Esophagus muscularis mucosa (tissue), 4 donors: ENCODE results near the gene DCTD. TPM values are rescaled to one million over a fixed set of nuclear protein-coding genes. Genes with fewer than 3 reads are reported as not detected.

Experiments
- DNase-seq: peaks from one replicate; pipeline ENCODE4 v3.0.0-alpha.2; 2017; ENCODE audit errors: extremely low spot score
- H3K27ac ChIP-seq, 4 donors: fragments of 200-600 bp; sonication (generic); replicated peaks in 1 of 4; 1 replicate in 3 of 4; 2 replicates in 1 of 4; pipeline ENCODE4 v1.5.1; 2016 to 2019; ENCODE audit warnings: mild to moderate bottlenecking in 1 of 4
- H3K27me3 ChIP-seq, 4 donors: fragments of 200-600 bp; sonication (generic); one replicate each; pipeline versions ENCODE4 v1.5.1 to v1.6.0; 2016 to 2019
- H3K36me3 ChIP-seq, 4 donors: fragments of 200-600 bp; sonication (generic); one replicate each; pipeline ENCODE4 v1.5.1; 2016 to 2019
- H3K4me1 ChIP-seq, 4 donors: fragments of 200-600 bp; sonication (generic); one replicate each; pipeline ENCODE4 v1.5.1; 2016 to 2019
- H3K4me3 ChIP-seq, 4 donors: fragments of 200-600 bp; sonication (generic); 1 replicate in 2 of 4; 2 replicates in 2 of 4; pipeline ENCODE4 v1.5.1; 2016 to 2019; ENCODE audit warnings: mild to moderate bottlenecking in 4 of 4, moderate library complexity in 1 of 4
- H3K9me3 ChIP-seq, 4 donors: fragments of 200-600 bp; sonication (generic); 1 replicate in 3 of 4; 2 replicates in 1 of 4; pipeline ENCODE4 v1.5.1; 2016 to 2019
- EP300 ChIP-seq: sonication (generic); formaldehyde crosslinking; IDR thresholded peaks from one replicate; pipeline ENCODE4 v1.6.1; 2017; ENCODE audit warnings: antibody characterized with exemption
- POLR2A ChIP-seq: fragments of 450-650 bp; IDR thresholded peaks from one replicate; pipeline ENCODE4 v1.6.1; 2017; ENCODE audit warnings: antibody characterized with exemption, moderate library complexity, mild to moderate bottlenecking, low read depth
- POLR2AphosphoS5 ChIP-seq, 2 donors: sonication (generic); formaldehyde crosslinking; IDR thresholded peaks; one replicate each; pipeline ENCODE4 v1.6.1; 2017; ENCODE audit warnings: antibody characterized with exemption in 2 of 2
- WGBS: methylation state at CpG from one replicate; pipeline ENCODE4 v1.1.5; 2018; 5-methylcytosine and 5-hydroxymethylcytosine counted together
- intact Hi-C: fragments of 100-400 bp; cut with DNase I; formaldehyde crosslinking; loops from one replicate; pipeline ENCODE4 v1.15.1; 2023
- total RNA-seq, 4 donors: library from RNA; depleted of rRNA; stranded (reverse); fragments of >200 nt; gene quantifications; one replicate each; pipeline versions ENCODE4 v1.1.0 to v1.2.1, GENCODE V29; 2016
- TF ChIP-seq, protein P1 (sequence below), 3 experiments: fragments of 200-600 bp in 2 of 3; fragments of 450-650 bp in 1 of 3; sonication (generic) in 2 of 3; IDR thresholded peaks; one replicate each; pipeline ENCODE4 v1.5.1; 2017 to 2019; ENCODE audit warnings: antibody characterized with exemption in 3 of 3, mild to moderate bottlenecking in 2 of 3, moderate library complexity in 1 of 3

The DCTD gene
- total RNA-seq, 4 donors from 2014 or later: 33.6 to 55.3 (median 48.7) TPM

DNA sequence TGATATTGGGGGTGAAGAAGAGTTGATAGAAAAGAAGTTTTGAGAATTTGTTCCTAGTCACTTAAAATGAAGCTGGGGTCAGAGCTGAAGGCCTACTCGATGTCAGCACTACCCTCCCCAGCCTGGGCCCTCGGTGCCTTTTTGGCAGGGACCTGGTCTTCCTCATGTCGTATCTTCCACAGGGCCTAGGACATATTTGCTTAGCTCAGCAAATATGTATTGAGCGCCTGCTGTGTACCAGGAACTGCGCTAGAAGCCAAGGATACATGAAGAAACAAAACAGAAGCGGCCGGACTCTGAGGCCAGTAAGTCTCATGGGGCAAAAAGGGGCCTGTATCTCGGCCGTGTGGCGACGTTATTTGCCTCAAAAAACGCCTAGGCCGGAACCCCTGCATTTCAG is 44.3 kb downstream of the DCTD start:
- H3K4me1 ChIP-seq: no peaks in the 10 kb centered on the region
- DNase-seq: no peak
- no peak overlapping the region for H3K27ac ChIP-seq
- no peaks in the 10 kb centered on the region for H3K27me3 ChIP-seq
- TF ChIP-seq EP300 (no peak), POLR2AphosphoS5 (IDR thresholded peaks at IDR 0.05) (no peak), POLR2A (no peak)
- TF ChIP-seq, protein P1, sequence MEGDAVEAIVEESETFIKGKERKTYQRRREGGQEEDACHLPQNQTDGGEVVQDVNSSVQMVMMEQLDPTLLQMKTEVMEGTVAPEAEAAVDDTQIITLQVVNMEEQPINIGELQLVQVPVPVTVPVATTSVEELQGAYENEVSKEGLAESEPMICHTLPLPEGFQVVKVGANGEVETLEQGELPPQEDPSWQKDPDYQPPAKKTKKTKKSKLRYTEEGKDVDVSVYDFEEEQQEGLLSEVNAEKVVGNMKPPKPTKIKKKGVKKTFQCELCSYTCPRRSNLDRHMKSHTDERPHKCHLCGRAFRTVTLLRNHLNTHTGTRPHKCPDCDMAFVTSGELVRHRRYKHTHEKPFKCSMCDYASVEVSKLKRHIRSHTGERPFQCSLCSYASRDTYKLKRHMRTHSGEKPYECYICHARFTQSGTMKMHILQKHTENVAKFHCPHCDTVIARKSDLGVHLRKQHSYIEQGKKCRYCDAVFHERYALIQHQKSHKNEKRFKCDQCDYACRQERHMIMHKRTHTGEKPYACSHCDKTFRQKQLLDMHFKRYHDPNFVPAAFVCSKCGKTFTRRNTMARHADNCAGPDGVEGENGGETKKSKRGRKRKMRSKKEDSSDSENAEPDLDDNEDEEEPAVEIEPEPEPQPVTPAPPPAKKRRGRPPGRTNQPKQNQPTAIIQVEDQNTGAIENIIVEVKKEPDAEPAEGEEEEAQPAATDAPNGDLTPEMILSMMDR (IDR thresholded peaks at IDR 0.05): no peak
- WGBS: 98% methylated on average over 13 of the region's 13 CpGs
- no peaks in the 10 kb centered on the region for H3K9me3 ChIP-seq
- H3K4me3 ChIP-seq: no peak overlapping the region
- intact Hi-C loops: no loop called here
- H3K36me3 ChIP-seq: peaks cover 0 to 20% (median 7%) of the 10 kb centered on the region in 4 donors

DNA sequence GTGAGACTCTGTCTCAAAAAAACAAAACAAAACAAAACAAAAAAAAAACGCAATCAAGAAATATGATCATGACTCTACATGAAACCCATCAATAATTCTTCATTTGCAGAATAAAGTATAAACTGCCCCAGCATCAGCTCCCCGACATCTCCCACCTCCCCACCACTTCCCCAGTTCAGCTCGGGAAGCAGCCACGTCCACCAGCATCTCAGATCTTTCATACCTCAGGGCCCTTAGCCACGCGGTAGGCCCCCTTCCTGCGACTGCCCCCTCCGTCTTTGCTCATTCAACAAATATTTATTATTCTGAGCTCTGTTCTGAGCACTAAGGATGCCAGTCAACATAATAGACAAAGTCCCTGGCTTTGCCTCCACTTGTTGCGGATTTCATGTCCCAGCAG is 45.6 kb downstream of the DCTD start:
- Histone ChIP-seq H3K27ac (no peak overlapping the region), H3K9me3 (no peaks in the 10 kb centered on the region), H3K27me3 (no peaks in the 10 kb centered on the region), H3K36me3 (peaks cover 0 to 11% (median 7%) of the 10 kb centered on the region in 4 donors), H3K4me3 (no peak overlapping the region), H3K4me1 (no peaks in the 10 kb centered on the region)
- intact Hi-C loops: no loop called here
- 84% methylated on average over 9 of the region's 9 CpGs for WGBS
- TF ChIP-seq POLR2A (no peak), EP300 (no peak), POLR2AphosphoS5 (IDR thresholded peaks at IDR 0.05) (no peak)
- TF ChIP-seq, protein P1 (IDR thresholded peaks at IDR 0.05): no peak
- no peak for DNase-seq

DNA sequence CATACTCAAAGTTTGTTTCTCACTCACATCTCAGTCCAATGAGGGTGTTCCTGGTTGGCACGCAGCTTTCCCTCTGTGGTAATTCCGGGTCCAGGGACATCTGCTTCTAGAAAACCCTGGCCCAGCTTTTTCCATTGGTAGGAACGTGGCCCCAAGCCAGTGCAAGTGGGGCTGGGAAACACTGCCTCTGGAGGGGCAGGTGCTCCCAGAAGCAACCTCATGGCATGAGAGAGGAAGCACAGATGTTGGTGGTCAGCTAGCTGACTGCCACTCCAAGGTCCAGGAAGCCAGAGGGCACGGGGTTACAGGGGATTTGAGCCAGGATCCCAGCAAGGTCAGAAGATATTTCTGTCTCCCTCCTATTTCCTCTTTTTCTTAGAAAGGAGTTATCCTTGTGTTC is 47.5 kb downstream of the DCTD start:
- Histone ChIP-seq H3K9me3 (no peaks in the 10 kb centered on the region), H3K36me3 (peaks cover 0 to 3% (median 0%) of the 10 kb centered on the region in 4 donors), H3K4me1 (no peaks in the 10 kb centered on the region), H3K27ac (no peak overlapping the region), H3K4me3 (no peak overlapping the region), H3K27me3 (no peaks in the 10 kb centered on the region)
- intact Hi-C loops: no loop called here
- 78% methylated on average over 4 of the region's 4 CpGs for WGBS
- no peak for DNase-seq
- TF ChIP-seq POLR2AphosphoS5 (IDR thresholded peaks at IDR 0.05): no peak
- no peak for TF ChIP-seq POLR2A
- TF ChIP-seq, protein P1 (IDR thresholded peaks at IDR 0.05): no peak
- no peak for TF ChIP-seq EP300

DNA sequence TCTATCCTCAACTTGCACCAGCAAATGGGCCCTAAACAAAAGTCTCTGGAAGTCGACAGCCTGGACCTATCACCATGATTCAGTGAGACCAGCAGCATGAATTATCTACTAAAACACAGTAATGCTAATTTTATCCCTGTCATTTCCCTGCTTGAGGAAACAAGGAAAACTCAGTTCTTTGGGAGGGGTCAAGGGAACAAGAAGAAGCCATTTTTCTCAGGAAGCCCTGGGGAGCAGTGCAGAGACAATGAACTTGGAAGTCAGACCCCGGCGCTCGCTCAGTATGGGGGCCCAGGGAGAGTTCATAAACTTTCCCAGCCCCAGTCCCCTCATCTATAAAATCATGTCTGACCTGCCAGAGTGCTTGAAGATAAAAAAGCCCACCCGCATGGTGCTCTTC is 50.4 kb downstream of the DCTD start:
- no peaks in the 10 kb centered on the region for H3K36me3 ChIP-seq
- no peaks in the 10 kb centered on the region for H3K9me3 ChIP-seq
- H3K4me3 ChIP-seq: no peak overlapping the region
- H3K27me3 ChIP-seq: no peaks in the 10 kb centered on the region
- no peaks in the 10 kb centered on the region for H3K4me1 ChIP-seq
- intact Hi-C loops: no loop called here
- H3K27ac ChIP-seq: no peak overlapping the region
- no peak for DNase-seq
- 75% methylated on average over 5 of the region's 5 CpGs for WGBS
- TF ChIP-seq EP300: no peak
- TF ChIP-seq, protein P1 (IDR thresholded peaks at IDR 0.05): no peak
- TF ChIP-seq POLR2A: no peak
- no peak for TF ChIP-seq POLR2AphosphoS5 (IDR thresholded peaks at IDR 0.05)

DNA sequence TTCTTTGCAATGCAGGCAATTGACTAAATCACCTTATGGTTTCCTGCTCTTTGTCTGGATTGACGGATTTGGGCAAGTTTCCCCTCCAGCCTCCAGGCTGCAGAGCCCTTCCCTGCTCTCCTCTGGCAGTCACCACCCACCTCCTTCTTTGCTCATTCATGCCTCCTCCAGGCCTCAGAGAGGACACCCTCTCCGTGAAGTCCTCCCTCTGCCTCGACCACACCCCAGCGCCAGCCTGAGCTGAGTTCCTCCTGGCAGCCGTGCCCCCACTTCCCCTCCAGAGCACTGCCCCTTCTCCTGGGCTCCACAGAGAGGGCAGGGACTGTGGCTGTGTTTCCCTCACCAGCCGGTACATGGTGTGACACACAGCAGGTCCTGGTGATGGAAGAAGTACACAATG is 53.7 kb downstream of the DCTD start:
- H3K4me1 ChIP-seq: no peaks in the 10 kb centered on the region
- intact Hi-C loops: no loop called here
- no peaks in the 10 kb centered on the region for H3K36me3 ChIP-seq
- H3K27ac ChIP-seq: no peak overlapping the region
- no peaks in the 10 kb centered on the region for H3K27me3 ChIP-seq
- DNase-seq: no peak
- WGBS: 81% methylated on average over 6 of the region's 6 CpGs
- no peak overlapping the region for H3K4me3 ChIP-seq
- peaks cover 0 to 7% (median 0%) of the 10 kb centered on the region in 4 donors for H3K9me3 ChIP-seq
- TF ChIP-seq EP300 (no peak), POLR2A (no peak), POLR2AphosphoS5 (IDR thresholded peaks at IDR 0.05) (no peak)
- TF ChIP-seq, protein P1 (IDR thresholded peaks at IDR 0.05): no peak
